H1 (cell line): ENCODE data around the gene ILK. TPM values are rescaled to one million over a fixed set of nuclear protein-coding genes. Genes with fewer than 3 reads are reported as not detected.
A peak's percentile ranks its signal among the peaks of the same experiment; 100 is the strongest.

ENCODE experiments used
- CTCF ChIA-PET: fragments of 300-600 bp; sonication (Branson Sonifier 250); formaldehyde crosslinking; loops from one replicate; lab custom pipeline; 2021; ENCODE audit not compliant: partially characterized antibody; lab: Charles Lee
- POLR2A ChIA-PET: fragments of 300-600 bp; sonication (Branson Sonifier 250); formaldehyde crosslinking; loops from one replicate; lab custom pipeline; 2021; ENCODE audit warnings: inconsistent platforms; ENCODE audit not compliant: partially characterized antibody; lab: Charles Lee
- DNase-seq, 2 experiments: peaks; one replicate each; pipeline versions ENCODE4 v3.0.0 to v3.0.0-alpha.2; 2010 to 2022; ENCODE audit warnings: low spot score in 2 of 2, low read depth in 1 of 2, mixed read lengths in 1 of 2
- FAIRE-seq: peaks from 2 replicates; lab custom pipeline; 2011; peaks lifted over from hg19 to GRCh38; lab: Jason Lieb, UNC
- H2AFZ ChIP-seq: 2 replicates; pipeline ENCODE4 v1.8.1; 2012; ENCODE audit warnings: low read length, inconsistent platforms
- H2AK5ac ChIP-seq: 2 replicates; pipeline ENCODE4 v1.6.1; 2013; ENCODE audit warnings: low read depth, low read length
- H2BK120ac ChIP-seq: replicated peaks from 2 replicates; pipeline ENCODE3; 2013; ENCODE audit warnings: low read depth, low read length, inconsistent platforms
- H2BK12ac ChIP-seq: 2 replicates; pipeline ENCODE4 v1.6.1; 2013; ENCODE audit warnings: low read depth, low read length
- H2BK15ac ChIP-seq: 2 replicates; pipeline ENCODE4 v1.6.1; 2013; ENCODE audit warnings: low read length
- H2BK20ac ChIP-seq: 2 replicates; pipeline ENCODE4 v1.6.1; 2013; ENCODE audit warnings: low read length
- H2BK5ac ChIP-seq: 2 replicates; pipeline ENCODE4 v1.6.1; 2013; ENCODE audit warnings: low read depth, low read length
- H3K14ac ChIP-seq: 2 replicates; pipeline ENCODE4 v1.6.1; 2013; ENCODE audit warnings: inconsistent platforms; ENCODE audit not compliant: insufficient read length
- H3K18ac ChIP-seq: 2 replicates; pipeline ENCODE4 v1.6.1; 2013; ENCODE audit warnings: low read length; ENCODE audit errors: extremely low read depth
- H3K23ac ChIP-seq: 2 replicates; pipeline ENCODE4 v1.6.1; 2013; ENCODE audit warnings: inconsistent platforms; ENCODE audit not compliant: insufficient read length
- H3K23me2 ChIP-seq: 2 replicates; pipeline ENCODE4 v1.6.1; 2013; ENCODE audit warnings: low read depth, low read length
- H3K27ac ChIP-seq: 2 replicates; pipeline ENCODE4 v1.6.1; 2011; ENCODE audit warnings: low read depth, low read length, inconsistent platforms
- H3K27me3 ChIP-seq, 4 experiments: replicated peaks in 1 of 4; 1 replicate in 1 of 4; 2 replicates in 3 of 4; pipeline versions ENCODE4 v1.6.1 to v1.8.1; 2011 to 2013; ENCODE audit warnings: low read length in 3 of 4, mild to moderate bottlenecking in 3 of 4, inconsistent platforms in 2 of 4, mixed read lengths in 2 of 4, moderate library complexity in 1 of 4; ENCODE audit not compliant: control insufficient read depth in 3 of 4, insufficient read depth in 3 of 4; ENCODE audit errors: extremely low read depth in 1 of 4
- H3K36me3 ChIP-seq, 4 experiments: 2 replicates each; pipeline versions ENCODE4 v1.6.1 to v1.8.1; 2011 to 2013; ENCODE audit warnings: mild to moderate bottlenecking in 4 of 4, low read length in 3 of 4, moderate library complexity in 2 of 4, control low read depth in 1 of 4, inconsistent platforms in 1 of 4; ENCODE audit not compliant: insufficient read depth in 4 of 4, control insufficient read depth in 2 of 4
- H3K4ac ChIP-seq: replicated peaks from 2 replicates; pipeline ENCODE3; 2013; ENCODE audit warnings: low read length, low read depth, mixed read lengths, inconsistent platforms; ENCODE audit not compliant: insufficient read length
- H3K4me1 ChIP-seq, 4 experiments: replicated peaks in 1 of 4; 1 replicate in 1 of 4; 2 replicates in 3 of 4; pipeline versions ENCODE4 v1.6.1 to v1.8.1; 2011 to 2013; ENCODE audit warnings: low read length in 3 of 4, inconsistent platforms in 2 of 4, mixed read lengths in 1 of 4; ENCODE audit not compliant: insufficient read depth in 4 of 4, control insufficient read depth in 3 of 4
- H3K4me2 ChIP-seq, 2 experiments: 2 replicates each; pipeline versions ENCODE4 v1.6.1 to v1.8.1; 2011 to 2013; ENCODE audit warnings: low read depth in 2 of 2, low read length in 2 of 2, control low read depth in 1 of 2, inconsistent platforms in 1 of 2, mild to moderate bottlenecking in 1 of 2; ENCODE audit not compliant: insufficient read depth in 1 of 2
- H3K4me3 ChIP-seq, 4 experiments: fragments of 200-600, 300-600 bp in 1 of 4; sonication (generic), shearing (Covaris generic), sonication (Bioruptor Twin) in 1 of 4; 2 replicates each; pipeline versions ENCODE4 v1.5.1 to v1.8.1; 2011 to 2016; ENCODE audit warnings: low read length in 4 of 4, low read depth in 3 of 4, control low read depth in 2 of 4, inconsistent platforms in 2 of 4, mild to moderate bottlenecking in 2 of 4, mixed read lengths in 1 of 4, moderate library complexity in 1 of 4; ENCODE audit not compliant: insufficient read depth in 2 of 4; ENCODE audit errors: extremely low read depth in 1 of 4
- H3K56ac ChIP-seq: replicated peaks from 2 replicates; pipeline ENCODE3; 2013; ENCODE audit warnings: low read depth, mild to moderate bottlenecking, mixed read lengths, low read length, inconsistent platforms; ENCODE audit not compliant: insufficient read length
- H3K79me1 ChIP-seq: 2 replicates; pipeline ENCODE4 v1.6.1; 2013; ENCODE audit warnings: low read depth, low read length, control low read depth
- H3K79me2 ChIP-seq, 2 experiments: 2 replicates each; pipeline versions ENCODE4 v1.6.1 to v1.8.1; 2012 to 2013; ENCODE audit warnings: low read length in 2 of 2, mild to moderate bottlenecking in 2 of 2, inconsistent platforms in 1 of 2; ENCODE audit not compliant: insufficient read depth in 2 of 2, control insufficient read depth in 1 of 2
- H3K9ac ChIP-seq, 4 experiments: replicated peaks in 1 of 4; 1 replicate in 1 of 4; 2 replicates in 3 of 4; pipeline versions ENCODE4 v1.6.1 to v1.8.1; 2011 to 2013; ENCODE audit warnings: low read depth in 3 of 4, low read length in 3 of 4, control low read depth in 2 of 4, mild to moderate bottlenecking in 2 of 4, moderate library complexity in 2 of 4, inconsistent platforms in 1 of 4; ENCODE audit errors: extremely low read depth in 1 of 4
- H3K9me3 ChIP-seq, 2 experiments: 2 replicates each; pipeline versions ENCODE4 v1.6.1 to v1.8.1; 2012 to 2013; ENCODE audit warnings: mild to moderate bottlenecking in 2 of 2, moderate library complexity in 2 of 2, control low read depth in 1 of 2, inconsistent platforms in 1 of 2, low read depth in 1 of 2, low read length in 1 of 2, mixed read lengths in 1 of 2; ENCODE audit not compliant: insufficient read depth in 2 of 2
- H4K20me1 ChIP-seq, 2 experiments: replicated peaks in 1 of 2; 2 replicates each; pipeline versions ENCODE3 to v1.8.1; 2011 to 2013; ENCODE audit warnings: inconsistent platforms in 2 of 2, low read length in 2 of 2, mild to moderate bottlenecking in 1 of 2; ENCODE audit not compliant: insufficient read depth in 2 of 2, control insufficient read depth in 1 of 2
- H4K5ac ChIP-seq: 2 replicates; pipeline ENCODE4 v1.6.1; 2013; ENCODE audit warnings: low read length, low read depth, mixed read lengths, inconsistent platforms; ENCODE audit not compliant: insufficient read length
- H4K8ac ChIP-seq: 2 replicates; pipeline ENCODE4 v1.8.0; 2013; ENCODE audit warnings: mild to moderate bottlenecking, moderate library complexity, low read length, inconsistent platforms; ENCODE audit not compliant: insufficient read depth; ENCODE audit errors: extremely low read depth
- H4K91ac ChIP-seq: replicated peaks from 2 replicates; pipeline ENCODE3; 2013; ENCODE audit warnings: low read length, mixed read lengths, inconsistent platforms; ENCODE audit not compliant: insufficient read length
- CTBP2 ChIP-seq: IDR thresholded peaks from 2 replicates; pipeline ENCODE4 v1.7.0; 2011; ENCODE audit warnings: borderline replicate concordance, mild to moderate bottlenecking, moderate library complexity, mixed read lengths, low read length; ENCODE audit not compliant: insufficient read depth, insufficient read length
- FOSL1 ChIP-seq: IDR thresholded peaks from 2 replicates; pipeline ENCODE4 v1.6.1; 2011; ENCODE audit warnings: mild to moderate bottlenecking, low read depth, low read length, moderate library complexity; ENCODE audit not compliant: insufficient read depth
- JUN ChIP-seq: IDR thresholded peaks from 2 replicates; pipeline ENCODE4 v1.6.1; 2011; ENCODE audit warnings: low read depth, mild to moderate bottlenecking, improper control_type of control experiment, low read length
- POLR2A ChIP-seq, 2 experiments: IDR thresholded peaks; 1 replicate in 1 of 2; 2 replicates in 1 of 2; pipeline ENCODE4 v1.6.1; 2011; ENCODE audit warnings: low read depth in 2 of 2, low read length in 2 of 2, mild to moderate bottlenecking in 2 of 2; ENCODE audit errors: control extremely low read depth in 1 of 2
- SIRT6 ChIP-seq: IDR thresholded peaks from one replicate; pipeline ENCODE4 v1.7.1; 2012; ENCODE audit warnings: low read length, inconsistent platforms
- WGBS, 2 experiments: shearing (Covaris generic) in 1 of 2; methylation state at CpG; one replicate each; pipeline versions ENCODE4 v1.1.6 to v1.1.7; 2013 to 2015; ENCODE audit warnings: low lambda C conversion rate in 2 of 2, mixed read lengths in 2 of 2, inconsistent platforms in 1 of 2, low coverage in 1 of 2, missing lambda C conversion rate in 1 of 2; ENCODE audit not compliant: insufficient replicate concordance in 2 of 2, insufficient coverage in 1 of 2, insufficient read length in 1 of 2; ENCODE audit errors: extremely low coverage in 1 of 2, missing lambda C conversion rate in 1 of 2; 5-methylcytosine and 5-hydroxymethylcytosine counted together
- polyA plus RNA-seq, 7 experiments: library from polyadenylated mRNA; depleted of rRNA in 3 of 7; stranded (reverse) in 5 of 7; unstranded in 2 of 7; fragments of >200 nt in 5 of 7; fragments of 200-250 nt in 2 of 7; gene quantifications; 1 replicate in 5 of 7; 2 replicates in 1 of 7; 4 replicates in 1 of 7; pipeline versions ENCODE4 v1.2.1 to v1.2.3, GENCODE V29; 2011 to 2013; ENCODE audit warnings: missing spikeins in 2 of 7, mixed read lengths in 2 of 7
- total RNA-seq: library from RNA; stranded (reverse); fragmentation: NEBNext Ultra II Directional; extraction: Animal tissue kit (Norgen Biotek cat#: 25700); gene quantifications from 2 replicates; pipeline ENCODE4 v1.2.1, GENCODE V29; 2021

ILK gene
- total and polyA plus RNA-seq, 2 of the 8 experiments (the other 6 are each of a cell fraction or from before 2014, with no cell fraction given) = 91.4 to 132 TPM

- H3K27ac ChIP-seq = peak overlapping the region; percentile 59; the same call in 1 of the 2 replicates
- no peak for FAIRE-seq
- POLR2A ChIA-PET = interaction anchor here (1.1 to 1.7 kb wide), 3 partner anchors 9 to 32 kb away, joined by 3 to 4 read pairs (median 4); partner anchors contain the start of genes ILK and TPP1
Measured at GRCh38 chr11:6587360-6587953, 16.1 kb upstream of the ILK start.

More at GRCh38 chr11:6587360-6587953, 16.1 kb upstream of the ILK start:
- Histone ChIP-seq H4K20me1 (no peaks in the 10 kb centered on the region), H3K23ac (no peak overlapping the region), H3K23me2 (no peaks in the 10 kb centered on the region), H3K9me3 (peaks cover 0 to 4% of the 10 kb centered on the region in 2 experiments; a peak in 1 of 4 replicates), H2BK20ac (no peak overlapping the region), H3K9ac (peak overlapping the region in 1 of 4 experiments; percentile 29; a peak in 3 of 7 replicates), H3K14ac (no peak overlapping the region), H4K5ac (no peak overlapping the region), H3K4me1 (peaks cover 0 to 16% (median 10%) of the 10 kb centered on the region in 4 experiments; a peak in 5 of 7 replicates), H2AK5ac (no peak overlapping the region), H3K4ac (no peak overlapping the region), H4K8ac (no peak overlapping the region), H2BK12ac (no peak overlapping the region), H3K79me2 (no peaks in the 10 kb centered on the region), H3K56ac (no peak overlapping the region), H2BK15ac (no peak overlapping the region), H3K18ac (peak overlapping the region; percentile 48; the same call in 1 of the 2 replicates), H3K4me3 (peak overlapping the region in 3 of 4 experiments; percentile 37 to 55 (median 49); a peak in 4 of 8 replicates), H3K36me3 (no peaks in the 10 kb centered on the region), H4K91ac (peak overlapping the region; percentile 7), H3K79me1 (no peaks in the 10 kb centered on the region; the same call in 1 of the 2 replicates), H3K4me2 (peak overlapping the region in 1 of 2 experiments; percentile 83; a peak in 2 of 4 replicates), H2BK5ac (peak overlapping the region; percentile 78; the same call in 1 of the 2 replicates), H2AFZ (peak overlapping the region; percentile 79), H2BK120ac (no peak overlapping the region), H3K27me3 (no peaks in the 10 kb centered on the region)
- 71% methylated on average over 11 of the region's 11 CpGs; no CpG with 5 or more reads in 1 of the 2 experiments for WGBS, 2 experiments
- CTCF ChIA-PET = interaction anchor here (0.7 to 3.0 kb wide), 11 partner anchors 7 to 319 kb away, joined by 3 to 11 read pairs (median 4); no protein-coding TSS in a partner anchor
- peak in 1 of 2 experiments; percentile 43 for DNase-seq
- TF ChIP-seq POLR2A (IDR thresholded peaks at IDR 0.05; ENCODE audit: control extremely low read depth in 1 of 2, low read depth in 2 of 2, low read length in 2 of 2) (no peak), FOSL1 (no peak), JUN (no peak), SIRT6 (no peak), CTBP2 (no peak)
